H9 (cell line): ENCODE data around the gene RNGTT. TPM values are rescaled to one million over a fixed set of nuclear protein-coding genes. Genes with fewer than 3 reads are reported as not detected.

Source experiments
- DNase-seq: peaks from one replicate; pipeline ENCODE4 v3.0.0-alpha.2; 2017
- H2AFZ ChIP-seq: one replicate; pipeline ENCODE4 v1.6.1; 2013; ENCODE audit warnings: mild to moderate bottlenecking, low read length, control low read depth, moderate library complexity
- H2AK5ac ChIP-seq: 2 replicates; pipeline ENCODE4 v1.6.1; 2013; ENCODE audit warnings: low read length, control low read depth, mixed read lengths; ENCODE audit not compliant: insufficient read length
- H2BK120ac ChIP-seq: one replicate; pipeline ENCODE4 v1.6.1; 2013; ENCODE audit warnings: low read depth, mild to moderate bottlenecking, low read length, control low read depth, inconsistent platforms; ENCODE audit not compliant: poor library complexity, severe bottlenecking
- H2BK12ac ChIP-seq: 2 replicates; pipeline ENCODE4 v1.6.1; 2013; ENCODE audit warnings: low read length, control low read depth, mixed read lengths, low read depth; ENCODE audit not compliant: insufficient read length
- H2BK15ac ChIP-seq: 2 replicates; pipeline ENCODE4 v1.6.1; 2013; ENCODE audit warnings: low read depth, low read length, control low read depth
- H2BK20ac ChIP-seq: one replicate; pipeline ENCODE4 v1.6.1; 2013; ENCODE audit warnings: low read depth, mild to moderate bottlenecking, low read length, control low read depth, inconsistent platforms; ENCODE audit not compliant: poor library complexity, severe bottlenecking
- H2BK5ac ChIP-seq: 2 replicates; pipeline ENCODE4 v1.6.1; 2013; ENCODE audit warnings: low read length, control low read depth, mixed read lengths; ENCODE audit not compliant: insufficient read length
- H3K14ac ChIP-seq: 2 replicates; pipeline ENCODE4 v1.6.1; 2013; ENCODE audit warnings: low read length, control low read depth; ENCODE audit not compliant: insufficient read depth
- H3K18ac ChIP-seq: 2 replicates; pipeline ENCODE4 v1.6.1; 2013; ENCODE audit warnings: low read depth, mild to moderate bottlenecking, mixed read lengths, low read length, control low read depth; ENCODE audit not compliant: insufficient read length
- H3K23ac ChIP-seq: 2 replicates; pipeline ENCODE4 v1.6.1; 2013; ENCODE audit warnings: low read length, control low read depth, mixed read lengths, low read depth; ENCODE audit not compliant: insufficient read length
- H3K23me2 ChIP-seq: 2 replicates; pipeline ENCODE4 v1.6.1; 2013; ENCODE audit warnings: low read depth, mild to moderate bottlenecking, mixed read lengths, low read length, control low read depth; ENCODE audit not compliant: insufficient read length, poor library complexity, severe bottlenecking
- H3K27ac ChIP-seq: 2 replicates; pipeline ENCODE4 v1.5.1; 2013; ENCODE audit warnings: low read length, control low read depth, mixed read lengths, low read depth; ENCODE audit not compliant: insufficient read length
- H3K27me3 ChIP-seq: 2 replicates; pipeline ENCODE4 v1.6.1; 2013; ENCODE audit warnings: low read length, control low read depth, inconsistent platforms; ENCODE audit not compliant: insufficient read depth
- H3K4ac ChIP-seq: 2 replicates; pipeline ENCODE4 v1.6.1; 2013; ENCODE audit warnings: low read depth, mild to moderate bottlenecking, control low read depth, inconsistent platforms, low read length, moderate library complexity
- H3K4me1 ChIP-seq: 2 replicates; pipeline ENCODE4 v1.6.1; 2013; ENCODE audit warnings: low read length, control low read depth, inconsistent platforms; ENCODE audit not compliant: insufficient read depth
- H3K4me2 ChIP-seq: 2 replicates; pipeline ENCODE4 v1.6.1; 2013; ENCODE audit warnings: low read length, control low read depth, mixed read lengths; ENCODE audit not compliant: insufficient read length, insufficient read depth
- H3K56ac ChIP-seq: 2 replicates; pipeline ENCODE4 v1.6.1; 2013; ENCODE audit warnings: low read depth, mild to moderate bottlenecking, mixed read lengths, low read length, control low read depth; ENCODE audit not compliant: insufficient read length
- H3K79me1 ChIP-seq: 2 replicates; pipeline ENCODE4 v1.6.1; 2013; ENCODE audit warnings: low read depth, mild to moderate bottlenecking, moderate library complexity, low read length, control low read depth, inconsistent platforms; ENCODE audit not compliant: insufficient read depth, poor library complexity, severe bottlenecking
- H3K79me2 ChIP-seq: 2 replicates; pipeline ENCODE4 v1.6.1; 2013; ENCODE audit warnings: low read length, control low read depth, inconsistent platforms; ENCODE audit not compliant: insufficient read depth
- H3K9ac ChIP-seq: 2 replicates; pipeline ENCODE4 v1.6.1; 2013; ENCODE audit warnings: low read length, control low read depth, mixed read lengths; ENCODE audit not compliant: insufficient read length; ENCODE audit errors: extremely low read depth
- H3K9me3 ChIP-seq: one replicate; pipeline ENCODE4 v1.6.1; 2013; ENCODE audit warnings: low read depth, low read length, inconsistent platforms; ENCODE audit not compliant: control insufficient read depth
- H3T11ph ChIP-seq: one replicate; pipeline ENCODE4 v1.6.1; 2013; ENCODE audit warnings: mild to moderate bottlenecking, low read length, control low read depth, inconsistent platforms
- H4K20me1 ChIP-seq: one replicate; pipeline ENCODE4 v1.6.1; 2013; ENCODE audit not compliant: control insufficient read depth, insufficient read length, insufficient read depth
- H4K5ac ChIP-seq: 2 replicates; pipeline ENCODE4 v1.6.1; 2013; ENCODE audit warnings: low read depth, mild to moderate bottlenecking, mixed read lengths, low read length, control low read depth; ENCODE audit not compliant: insufficient read length
- H4K8ac ChIP-seq: replicated peaks from 2 replicates; pipeline ENCODE4 v1.6.1; 2013; ENCODE audit warnings: low read length, control low read depth, mixed read lengths, low read depth; ENCODE audit not compliant: insufficient read length
- H4K91ac ChIP-seq: 2 replicates; pipeline ENCODE4 v1.6.1; 2013; ENCODE audit warnings: low read depth, mild to moderate bottlenecking, moderate library complexity, mixed read lengths, low read length, control low read depth; ENCODE audit not compliant: insufficient read length
- H3K27ac Mint-ChIP-seq, 3 experiments: 2 replicates in 2 of 3; 3 replicates in 1 of 3; pipeline ENCODE4 v1.8.0; 2020 to 2021; ENCODE audit warnings: mixed read lengths in 3 of 3, mild to moderate bottlenecking in 1 of 3, moderate library complexity in 1 of 3
- H3K27me3 Mint-ChIP-seq: 2 replicates; pipeline ENCODE4 v1.8.0; 2021; ENCODE audit warnings: low read depth, mild to moderate bottlenecking, moderate library complexity, mixed read lengths
- H3K36me3 Mint-ChIP-seq, 3 experiments: 2 replicates in 2 of 3; 3 replicates in 1 of 3; pipeline ENCODE4 v1.8.0; 2020 to 2021; ENCODE audit warnings: low read depth in 3 of 3, mixed read lengths in 3 of 3; ENCODE audit not compliant: insufficient read depth in 1 of 3
- H3K4me1 Mint-ChIP-seq, 2 experiments: 2 replicates each; pipeline ENCODE4 v1.8.0; 2020; ENCODE audit warnings: mixed read lengths in 2 of 2
- H3K4me3 Mint-ChIP-seq, 2 experiments: 2 replicates in 1 of 2; 3 replicates in 1 of 2; pipeline ENCODE4 v1.8.0; 2020 to 2021; ENCODE audit warnings: mild to moderate bottlenecking in 2 of 2, mixed read lengths in 2 of 2, moderate library complexity in 1 of 2
- H3K9me3 Mint-ChIP-seq, 2 experiments: 2 replicates in 1 of 2; 3 replicates in 1 of 2; pipeline ENCODE4 v1.8.0; 2020; ENCODE audit warnings: mild to moderate bottlenecking in 2 of 2, mixed read lengths in 2 of 2, moderate library complexity in 1 of 2
- CTCF ChIP-seq: fragments of 200-600 bp; sonication (generic); conservative IDR thresholded peaks from 3 replicates; pipeline ENCODE4 v1.8.0; 2021; ENCODE audit warnings: antibody characterized with exemption, mild to moderate bottlenecking
- WGBS: extraction: QIAGEN DNeasy Blood & Tissue Kit; methylation state at CpG from one replicate; pipeline ENCODE4 v1.1.7; 2013; ENCODE audit warnings: missing lambda C conversion rate, low lambda C conversion rate, mixed read lengths; ENCODE audit not compliant: insufficient read length; ENCODE audit errors: extremely low coverage; 5-methylcytosine and 5-hydroxymethylcytosine counted together
- total RNA-seq: library from RNA; stranded (reverse); gene quantifications from 2 replicates; pipeline ENCODE4 v1.2.1, GENCODE V29; 2021

Gene RNGTT
- total RNA-seq, 1 experiment from 2014 or later = 20.5 TPM

- Histone ChIP-seq H3K79me1 (no peaks in the 10 kb centered on the region), H2BK20ac (no peak overlapping the region), H3K4me2 (no peak overlapping the region), H3K14ac (no peak overlapping the region; the same call in 1 of the 2 replicates), H3T11ph (no peak overlapping the region), H3K79me2 (no peaks in the 10 kb centered on the region; the same call in 1 of the 2 replicates), H3K4ac (no peak overlapping the region), H2AFZ (no peak overlapping the region), H3K18ac (no peak overlapping the region), H2BK120ac (no peak overlapping the region), H2BK5ac (no peak overlapping the region), H3K23ac (no peak overlapping the region), H3K9me3 (no peaks in the 10 kb centered on the region), H3K27ac (no peak overlapping the region), H2AK5ac (no peak overlapping the region), H3K9ac (no peak overlapping the region), H3K27me3 (no peaks in the 10 kb centered on the region), H2BK15ac (no peak overlapping the region), H3K23me2 (no peaks in the 10 kb centered on the region), H4K8ac (no peak overlapping the region), H3K56ac (no peak overlapping the region), H4K5ac (no peak overlapping the region), H4K20me1 (no peaks in the 10 kb centered on the region), H3K4me1 (no peaks in the 10 kb centered on the region), H2BK12ac (no peak overlapping the region), H4K91ac (no peak overlapping the region)
- Mint-ChIP-seq H3K4me3 (no peak overlapping the region), H3K9me3 (peaks cover 21 to 25% of the 10 kb centered on the region in 2 experiments), H3K4me1 (peaks cover 20 to 23% of the 10 kb centered on the region in 2 experiments), H3K36me3 (peaks cover 9 to 24% (median 13%) of the 10 kb centered on the region in 3 experiments), H3K27me3 (peaks cover 25% of the 10 kb centered on the region), H3K27ac (no peak overlapping the region)
- no peak for DNase-seq
- TF ChIP-seq CTCF = no peak
- no CpG with 5 or more reads among the region's 3 CpGs for WGBS
Observed at GRCh38 chr6:88573561-88573960, 389.9 kb downstream of the RNGTT start.
